ENCODE measurements around the gene GABPA.

Gene GABPA

GRCh38 chr21:25811186-25811585, 76.4 kb downstream of the GABPA start:
- no peak for TF ChIP-seq CTCF (IDR thresholded peaks at IDR 0.05; ENCODE audit: low read depth, low read length)

DNA sequence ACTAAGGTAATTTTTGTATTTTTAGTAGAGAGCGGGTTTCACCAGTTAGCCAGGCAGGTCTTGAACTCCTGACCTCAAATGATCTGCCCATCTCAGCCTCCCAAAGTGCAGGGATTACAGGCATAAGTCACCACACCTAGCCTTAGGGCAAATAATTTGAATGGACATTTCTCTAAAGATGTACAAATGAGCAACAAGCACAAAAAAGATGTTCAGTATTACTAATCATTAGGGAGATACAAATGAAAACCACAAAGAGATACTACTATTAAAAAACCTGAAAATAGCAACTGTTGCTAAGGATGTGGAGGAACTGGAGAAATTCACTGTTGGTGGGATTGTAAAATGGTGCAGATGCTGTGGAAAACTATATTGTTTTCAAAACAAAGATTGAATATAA, 79.1 kb downstream of the GABPA start:
- no peak overlapping the region for H3K4me3 ChIP-seq (ENCODE audit: low read depth, low read length)
- TF ChIP-seq CTCF (IDR thresholded peaks at IDR 0.05; ENCODE audit: low read depth, low read length), result no peak

More at GRCh38 chr21:25811186-25811585, 76.4 kb downstream of the GABPA start:
- H3K4me3 ChIP-seq (ENCODE audit: low read depth, low read length), result no peak overlapping the region

GRCh38 chr21:25818121-25818520, 83.3 kb downstream of the GABPA start:
- TF ChIP-seq CTCF (IDR thresholded peaks at IDR 0.05; ENCODE audit: low read depth, low read length), result no peak
- H3K4me3 ChIP-seq (ENCODE audit: low read depth, low read length), result no peak overlapping the region

GRCh38 chr21:25818551-25818950, 83.8 kb downstream of the GABPA start:
- no peak overlapping the region for H3K4me3 ChIP-seq (ENCODE audit: low read depth, low read length)

More at GRCh38 chr21:25818551-25818950, 83.8 kb downstream of the GABPA start:
- no peak for TF ChIP-seq CTCF (IDR thresholded peaks at IDR 0.05; ENCODE audit: low read depth, low read length)

Measured in WI38 (cell line).